HG03108 (cell line): Measurements from ENCODE around the gene TYW1B.
"Not testable (repeated sequence)": the region's sequence is repeated elsewhere in the genome, so short reads cannot be mapped to it uniquely, and the experiment has no call there.

Source experiments
- ATAC-seq: cut with Tn5 transposase; IDR thresholded peaks from one replicate; pipeline ENCODE4 v1.9.1; 2021; ENCODE audit warnings: moderate library complexity; ENCODE audit not compliant: unreplicated experiment

Gene TYW1B

GRCh38 chr7:72583620-72584361 is 244.2 kb downstream of the TYW1B start:
- not testable (repeated sequence) for ATAC-seq

DNA sequence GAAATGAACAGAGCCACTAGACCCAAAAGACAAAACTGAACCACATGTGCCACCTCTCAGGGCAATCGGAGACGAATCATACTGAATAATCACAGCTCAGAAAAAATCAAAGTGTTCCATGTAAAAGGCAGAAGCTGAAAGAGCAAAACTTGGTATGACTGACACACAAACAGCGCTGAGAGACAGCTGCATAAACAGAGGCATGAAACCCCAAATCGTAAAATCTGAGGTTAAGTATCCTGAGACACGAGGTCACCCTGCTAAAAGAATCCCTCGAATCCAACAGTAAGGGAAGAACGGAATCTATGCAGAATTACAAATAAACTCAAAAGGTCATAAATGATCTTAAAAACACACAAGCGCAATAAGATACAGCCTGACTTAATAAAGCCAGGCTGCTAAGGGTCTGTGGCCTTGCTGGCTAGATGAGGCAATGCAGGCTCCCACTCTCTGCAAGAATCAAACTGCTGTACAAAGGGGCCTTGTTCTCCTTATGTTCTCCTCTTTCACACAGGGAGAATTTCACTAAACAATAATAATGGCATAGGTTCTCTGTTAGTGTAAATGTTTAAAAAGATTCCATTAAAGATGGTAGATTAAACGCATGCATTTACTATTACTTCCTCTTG is 247.7 kb downstream of the TYW1B start:
- not testable (repeated sequence) for ATAC-seq

- no peak for ATAC-seq
These were observed 250.9 kb downstream of the TYW1B start for GRCh38 chr7:72577107-72577506.

- not testable (repeated sequence) for ATAC-seq
These were observed 266.0 kb downstream of the TYW1B start for GRCh38 chr7:72561988-72562387.

DNA sequence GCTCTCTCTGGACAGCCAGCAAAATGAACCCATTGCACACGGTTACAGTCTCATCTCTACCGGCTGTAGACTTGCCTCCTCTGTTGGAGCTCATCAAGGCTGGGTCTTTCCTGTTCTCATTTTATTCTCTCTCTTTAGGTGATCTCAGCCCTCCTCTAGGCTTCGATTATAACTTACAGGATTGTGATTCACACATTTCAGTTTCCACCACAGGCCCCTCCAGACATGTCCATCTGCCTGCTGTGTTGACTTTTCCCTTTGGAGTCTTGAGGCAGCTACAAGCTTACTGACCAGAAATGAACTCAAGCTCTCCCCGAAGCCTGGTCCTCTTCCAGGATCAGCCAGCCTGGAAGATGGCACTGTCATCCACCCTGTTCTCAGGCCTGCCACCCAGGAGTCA is 268.5 kb downstream of the TYW1B start:
- ATAC-seq, result not testable (repeated sequence)

- not testable (repeated sequence) for ATAC-seq
These were observed 271.3 kb downstream of the TYW1B start for GRCh38 chr7:72556733-72557132.

GRCh38 chr7:72555238-72555637 is 272.8 kb downstream of the TYW1B start:
- not testable (repeated sequence) for ATAC-seq

DNA sequence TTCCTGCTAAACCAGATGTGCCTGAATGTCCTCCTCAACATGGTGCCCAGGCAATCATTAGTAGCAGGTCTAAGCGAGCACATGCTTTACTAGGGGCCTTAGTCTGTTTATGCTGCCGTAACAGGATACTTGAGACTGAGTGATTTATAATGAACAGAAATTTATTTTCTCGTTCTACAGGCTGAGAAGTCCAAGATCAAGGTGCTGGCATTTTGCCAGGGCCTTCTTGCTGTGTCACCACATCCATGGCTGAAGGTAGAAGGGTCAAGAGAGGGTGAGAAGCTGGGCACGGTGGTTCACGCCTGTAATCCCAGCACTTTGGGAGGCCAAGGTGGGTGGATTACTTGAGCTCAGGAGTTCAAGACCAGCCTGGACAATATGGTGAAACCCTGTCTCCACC is 273.6 kb downstream of the TYW1B start:
- ATAC-seq, result not testable (repeated sequence)

GRCh38 chr7:72550454-72550853 is 277.5 kb downstream of the TYW1B start:
- not testable (repeated sequence) for ATAC-seq

DNA sequence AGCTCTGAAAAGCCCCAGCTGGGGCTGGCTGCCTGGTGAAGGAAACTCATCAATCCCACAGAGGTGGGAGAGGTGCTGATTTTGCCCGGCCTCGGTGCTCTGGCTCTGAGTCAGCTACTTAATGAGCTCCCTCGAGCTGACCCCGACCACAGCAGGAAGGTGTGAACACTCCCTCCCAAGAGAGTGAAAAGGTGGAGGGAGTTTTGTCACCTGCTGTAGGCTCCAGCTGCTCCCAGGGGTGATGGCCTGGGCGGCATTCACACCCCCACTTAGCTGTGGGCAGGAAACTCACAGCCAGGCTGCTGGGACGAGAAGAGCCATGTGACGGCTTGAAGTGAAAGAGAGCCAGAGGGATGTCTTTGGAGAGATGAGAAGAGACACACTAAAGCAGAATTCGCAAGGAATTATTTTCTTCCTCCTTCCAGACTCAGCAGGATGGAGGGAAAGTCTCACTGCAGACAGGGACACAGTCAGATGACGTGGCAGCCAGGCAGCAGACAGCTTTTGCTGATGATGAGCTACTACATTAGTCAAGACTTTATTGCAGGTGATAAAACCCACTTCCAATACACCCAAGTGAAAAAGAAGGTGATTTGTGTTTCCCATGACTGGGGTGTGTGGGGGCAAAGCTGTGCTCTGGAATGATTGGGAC is 281.3 kb downstream of the TYW1B start:
- not testable (repeated sequence) for ATAC-seq

- not testable (repeated sequence) for ATAC-seq
These were observed 283.5 kb downstream of the TYW1B start for GRCh38 chr7:72544531-72544930.

DNA sequence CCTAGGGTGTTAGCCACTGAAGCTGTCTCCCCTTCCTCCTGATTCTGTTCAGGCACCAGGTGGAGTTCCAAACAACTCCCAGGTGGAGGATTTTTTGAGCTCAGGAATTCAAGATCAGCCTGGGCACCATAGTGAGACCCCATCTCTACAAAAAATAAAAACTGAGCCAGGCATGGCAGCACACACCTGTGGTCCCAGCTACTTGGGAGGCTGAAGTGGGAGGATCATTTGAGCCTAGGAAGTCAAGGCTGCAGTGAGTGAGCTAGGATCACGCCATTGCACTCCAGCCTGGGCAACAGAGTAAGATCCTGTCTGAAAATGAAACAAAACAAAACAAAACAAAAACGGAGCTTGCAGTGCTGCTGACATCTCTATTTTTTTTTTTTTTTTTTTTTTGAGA is 287.1 kb downstream of the TYW1B start:
- no peak for ATAC-seq

DNA sequence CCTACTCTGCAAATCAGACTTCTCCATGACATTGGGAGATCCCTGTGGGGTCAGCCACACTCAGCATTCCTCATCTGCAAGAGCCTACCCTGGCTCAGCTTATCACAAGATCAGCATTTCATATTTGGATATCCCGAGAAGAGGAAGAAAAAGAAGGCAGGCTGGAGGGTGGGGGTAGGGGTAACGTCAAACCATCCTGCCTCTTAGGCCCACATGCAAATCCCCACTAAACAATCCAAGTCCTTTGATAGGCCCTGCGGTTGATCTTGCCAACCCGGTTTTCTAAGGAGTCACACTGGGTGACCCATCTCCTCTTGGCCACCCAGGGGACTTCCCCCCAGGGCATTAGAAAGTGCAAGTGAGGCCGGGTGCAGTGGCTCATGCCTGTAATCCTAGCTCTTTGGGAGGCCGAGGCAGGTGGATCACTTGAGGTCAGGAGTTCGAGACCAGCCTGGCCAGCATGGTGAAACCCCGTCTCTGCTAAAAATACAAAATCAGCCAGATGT is 287.8 kb downstream of the TYW1B start:
- ATAC-seq, result no peak

DNA sequence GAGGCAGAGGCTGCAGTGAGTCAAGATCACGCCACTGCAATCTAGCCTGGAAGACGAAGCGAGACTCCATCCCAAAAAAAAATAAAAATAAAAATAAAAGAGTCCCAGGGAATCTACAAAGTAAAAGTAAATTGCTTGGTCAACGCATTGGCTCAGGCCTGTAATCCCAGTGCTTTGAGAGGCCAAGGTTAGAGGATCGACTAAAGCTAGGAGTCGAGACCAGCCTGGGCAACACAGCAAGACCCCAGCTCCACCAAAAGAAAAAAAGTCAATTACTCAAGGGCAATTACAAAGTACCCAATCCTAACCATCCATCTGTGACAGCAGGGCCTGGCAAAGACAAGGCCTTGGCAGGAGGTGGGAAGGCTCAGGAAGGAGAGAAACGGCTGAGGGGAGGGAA is 288.3 kb downstream of the TYW1B start:
- ATAC-seq, result no peak

GRCh38 chr7:72538856-72539255 is 289.1 kb downstream of the TYW1B start:
- no peak for ATAC-seq

DNA sequence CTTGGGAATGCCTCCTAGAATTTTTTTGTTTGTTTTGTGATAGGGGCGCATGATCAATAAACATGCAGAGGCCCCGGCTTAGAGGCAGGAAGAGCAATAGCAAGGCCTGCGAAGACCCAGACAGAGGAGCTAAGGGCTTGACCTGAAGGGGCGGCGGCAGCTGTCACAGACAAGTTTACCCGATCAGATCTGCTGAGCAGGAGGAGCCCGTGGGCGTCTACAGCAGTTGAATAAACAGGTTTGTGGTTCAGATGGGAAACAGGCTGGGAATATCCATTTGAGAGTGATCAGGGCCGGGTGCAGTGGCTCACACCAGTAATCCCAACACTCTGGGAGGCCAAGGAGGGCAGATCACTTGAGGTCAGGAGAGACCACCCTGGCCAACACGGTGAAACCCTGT is 289.9 kb downstream of the TYW1B start:
- ATAC-seq, result no peak

GRCh38 chr7:72536038-72536437 is 292.0 kb downstream of the TYW1B start:
- not testable (repeated sequence) for ATAC-seq

DNA sequence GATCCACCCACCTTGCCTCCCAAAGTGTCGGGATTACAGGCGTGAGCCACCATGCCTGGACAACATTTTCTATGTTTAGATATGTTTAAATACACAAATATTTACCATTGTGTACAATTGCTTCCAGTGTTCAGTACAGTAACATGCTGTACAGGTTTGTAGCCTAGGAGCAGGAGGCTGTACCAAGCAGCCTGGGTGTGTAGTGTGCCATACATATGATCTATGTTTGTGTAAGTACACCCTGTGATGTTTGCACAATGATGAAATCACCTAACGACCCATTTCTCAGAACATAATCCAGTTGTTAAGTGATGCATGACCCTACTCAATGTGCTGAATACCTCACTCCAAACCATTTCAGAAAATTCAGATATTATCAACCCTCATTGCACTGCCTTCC is 297.0 kb downstream of the TYW1B start:
- ATAC-seq, result not testable (repeated sequence)
